Parathyroid adenoma (tissue), 2 donors: ENCODE data around the gene ARHGEF40.
A peak's percentile ranks its signal among the peaks of the same experiment; 100 is the strongest.

Source experiments
- H2AFZ ChIP-seq: fragments of 300-600 bp; sonication (generic); one replicate; pipeline ENCODE4 v1.7.0; 2017; ENCODE audit warnings: antibody characterized with exemption, mild to moderate bottlenecking
- H3K27ac ChIP-seq: fragments of 300-600 bp; sonication (generic); one replicate; pipeline ENCODE4 v1.7.0; 2017
- H3K27me3 ChIP-seq: fragments of 300-600 bp; sonication (generic); one replicate; pipeline ENCODE4 v1.7.0; 2017; ENCODE audit warnings: low read length; ENCODE audit not compliant: control insufficient read depth, insufficient read depth
- H3K36me3 ChIP-seq: fragments of 300-600 bp; sonication (generic); one replicate; pipeline ENCODE4 v1.7.0; 2017; ENCODE audit warnings: low read length; ENCODE audit not compliant: control insufficient read depth, insufficient read depth
- H3K4me1 ChIP-seq: fragments of 300-600 bp; sonication (generic); one replicate; pipeline ENCODE4 v1.7.0; 2017; ENCODE audit warnings: control low read depth
- H3K4me2 ChIP-seq: fragments of 300-600 bp; sonication (generic); one replicate; pipeline ENCODE4 v1.7.0; 2017; ENCODE audit warnings: low read length
- H3K4me3 ChIP-seq: fragments of 300-600 bp; sonication (generic); one replicate; pipeline ENCODE4 v1.7.0; 2017; ENCODE audit warnings: low read depth, low read length
- H3K79me2 ChIP-seq: fragments of 300-600 bp; sonication (generic); one replicate; pipeline ENCODE4 v1.7.0; 2017; ENCODE audit warnings: control low read depth
- H3K9ac ChIP-seq: fragments of 300-600 bp; sonication (generic); one replicate; pipeline ENCODE4 v1.7.0; 2017; ENCODE audit warnings: mild to moderate bottlenecking
- H3K9me3 ChIP-seq: fragments of 300-600 bp; sonication (generic); one replicate; pipeline ENCODE4 v1.7.0; 2017; ENCODE audit warnings: low read length; ENCODE audit not compliant: control insufficient read depth
- CTCF ChIP-seq: fragments of 300-600 bp; sonication (generic); IDR thresholded peaks from one replicate; pipeline ENCODE4 v1.7.0; 2017; ENCODE audit warnings: antibody characterized with exemption, mild to moderate bottlenecking
- donor health status: primary hyperparathyroidism.

The ARHGEF40 gene

GRCh38 chr14:21102521-21103410 lies 32.7 kb downstream of the ARHGEF40 start:
- Histone ChIP-seq H3K27ac (peak overlapping the region; percentile 97), H2AFZ (peak overlapping the region; percentile 91), H3K36me3 (no peaks in the 10 kb centered on the region), H3K4me2 (peak overlapping the region; percentile 97), H3K9me3 (no peaks in the 10 kb centered on the region), H3K4me1 (peaks cover 52% of the 10 kb centered on the region), H3K4me3 (peak overlapping the region; percentile 84), H3K27me3 (no peaks in the 10 kb centered on the region), H3K79me2 (peaks cover 21% of the 10 kb centered on the region), H3K9ac (no peak overlapping the region)
- no peak for TF ChIP-seq CTCF

GRCh38 chr14:21103411-21103709 lies 33.3 kb downstream of the ARHGEF40 start:
- no peak overlapping the region for H3K9ac ChIP-seq
- H3K79me2 ChIP-seq, result peaks cover 21% of the 10 kb centered on the region
- peak overlapping the region; percentile 84 for H3K4me3 ChIP-seq
- no peaks in the 10 kb centered on the region for H3K36me3 ChIP-seq
- H2AFZ ChIP-seq, result peak overlapping the region; percentile 91
- peak overlapping the region; percentile 97 for H3K27ac ChIP-seq
- no peak for TF ChIP-seq CTCF
- H3K4me2 ChIP-seq, result peak overlapping the region; percentile 97
- peaks cover 52% of the 10 kb centered on the region for H3K4me1 ChIP-seq
- H3K27me3 ChIP-seq, result no peaks in the 10 kb centered on the region
- H3K9me3 ChIP-seq, result no peaks in the 10 kb centered on the region

- peak overlapping the region; percentile 73 for H3K9ac ChIP-seq
- H3K27ac ChIP-seq, result peak overlapping the region; percentile 97
- no peaks in the 10 kb centered on the region for H3K27me3 ChIP-seq
- no peaks in the 10 kb centered on the region for H3K9me3 ChIP-seq
- peak overlapping the region; percentile 97 for H3K4me2 ChIP-seq
- peaks cover 21% of the 10 kb centered on the region for H3K79me2 ChIP-seq
- H3K36me3 ChIP-seq, result no peaks in the 10 kb centered on the region
- H3K4me3 ChIP-seq, result peak overlapping the region; percentile 84
- peak overlapping the region; percentile 91 for H2AFZ ChIP-seq
- peaks cover 51% of the 10 kb centered on the region for H3K4me1 ChIP-seq
- TF ChIP-seq CTCF, result peak; percentile 90
These were observed 33.8 kb downstream of the ARHGEF40 start for GRCh38 chr14:21103710-21104447.

- Histone ChIP-seq H3K4me2 (peak overlapping the region; percentile 97), H3K9ac (peak overlapping the region; percentile 73), H3K27me3 (no peaks in the 10 kb centered on the region), H3K79me2 (peaks cover 21% of the 10 kb centered on the region), H3K9me3 (no peaks in the 10 kb centered on the region), H3K4me1 (peaks cover 50% of the 10 kb centered on the region), H3K36me3 (no peaks in the 10 kb centered on the region), H3K27ac (peak overlapping the region; percentile 97), H2AFZ (peak overlapping the region; percentile 91), H3K4me3 (peak overlapping the region; percentile 84)
- peak; percentile 99 for TF ChIP-seq CTCF
These were observed 34.5 kb downstream of the ARHGEF40 start for GRCh38 chr14:21104448-21105060.
